GM23338 (cell line): ENCODE measurements around the gene NDRG2. TPM values are rescaled to one million over a fixed set of nuclear protein-coding genes. Genes with fewer than 3 reads are reported as not detected.

ENCODE experiments used
- ATAC-seq: fragments of 200-7000 bp; cut with Tn5 transposase; 3 replicates; pipeline ENCODE4 v1.9.1; 2020
- DNase-seq: peaks from one replicate; pipeline ENCODE4 v3.0.0-alpha.2; 2015; ENCODE audit warnings: low spot score
- H2AFZ ChIP-seq: fragments of 200-600 bp; sonication (generic); 2 replicates; pipeline ENCODE4 v1.8.0; 2016; ENCODE audit warnings: antibody characterized with exemption, mild to moderate bottlenecking, moderate library complexity
- H3F3A ChIP-seq: fragments of 200-600 bp; sonication (generic); replicated peaks from 2 replicates; pipeline ENCODE4 v1.8.0; 2017; ENCODE audit warnings: antibody characterized with exemption, mixed run types, low read depth
- H3K27ac ChIP-seq: fragments of 200-600 bp; sonication (generic); 2 replicates; pipeline ENCODE4 v1.6.1; 2016; ENCODE audit warnings: low read depth
- H3K27me3 ChIP-seq: fragments of 200-600 bp; sonication (generic); 2 replicates; pipeline ENCODE4 v1.8.0; 2016; ENCODE audit warnings: mild to moderate bottlenecking, mixed run types, moderate library complexity; ENCODE audit not compliant: insufficient read depth
- H3K36me3 ChIP-seq: fragments of 200-600 bp; sonication (generic); 2 replicates; pipeline ENCODE4 v1.8.0; 2016; ENCODE audit warnings: mild to moderate bottlenecking; ENCODE audit not compliant: insufficient read depth
- H3K4me1 ChIP-seq: fragments of 200-600 bp; sonication (generic); 2 replicates; pipeline ENCODE4 v1.8.0; 2016; ENCODE audit warnings: mild to moderate bottlenecking, moderate library complexity; ENCODE audit not compliant: insufficient read depth
- H3K4me2 ChIP-seq: fragments of 200-600 bp; sonication (generic); 2 replicates; pipeline ENCODE4 v1.7.1; 2017; ENCODE audit warnings: mixed run types
- H3K4me3 ChIP-seq: fragments of 200-600 bp; sonication (generic); 2 replicates; pipeline ENCODE4 v1.6.1; 2016; ENCODE audit warnings: mixed run types
- H3K79me2 ChIP-seq: fragments of 200-600 bp; sonication (generic); replicated peaks from 2 replicates; pipeline ENCODE4 v1.8.0; 2017; ENCODE audit warnings: mild to moderate bottlenecking; ENCODE audit not compliant: insufficient read depth
- H3K9me2 ChIP-seq: fragments of 200-600 bp; sonication (generic); 2 replicates; pipeline ENCODE4 v1.8.0; 2017; ENCODE audit not compliant: insufficient read depth
- H4K20me1 ChIP-seq: fragments of 200-600 bp; sonication (generic); replicated peaks from 2 replicates; pipeline ENCODE4 v1.8.0; 2017; ENCODE audit warnings: mild to moderate bottlenecking; ENCODE audit not compliant: insufficient read depth
- H3K27ac Mint-ChIP-seq: 2 replicates; pipeline ENCODE4 v1.8.0; 2020; ENCODE audit warnings: inconsistent platforms, mild to moderate bottlenecking, moderate library complexity, mixed read lengths
- H3K27me3 Mint-ChIP-seq: 3 replicates; pipeline ENCODE4 v1.8.0; 2022; ENCODE audit warnings: low read depth, mild to moderate bottlenecking, moderate library complexity, mixed read lengths, inconsistent platforms; ENCODE audit not compliant: insufficient read depth, poor library complexity
- H3K36me3 Mint-ChIP-seq: 3 replicates; pipeline ENCODE4 v1.8.0; 2021; ENCODE audit warnings: low read depth, mild to moderate bottlenecking, inconsistent platforms, moderate library complexity, mixed read lengths
- H3K4me1 Mint-ChIP-seq: 3 replicates; pipeline ENCODE4 v1.8.0; 2020; ENCODE audit warnings: mild to moderate bottlenecking, inconsistent platforms, mixed read lengths
- H3K4me3 Mint-ChIP-seq: 3 replicates; pipeline ENCODE4 v1.8.0; 2021; ENCODE audit warnings: moderate library complexity, mild to moderate bottlenecking, inconsistent platforms, mixed read lengths
- H3K9me3 Mint-ChIP-seq: 3 replicates; pipeline ENCODE4 v1.8.0; 2020; ENCODE audit warnings: moderate library complexity, mild to moderate bottlenecking, inconsistent platforms, mixed read lengths
- CREB1 ChIP-seq: fragments of 250-450 bp; sonication (Bioruptor Pico); IDR thresholded peaks from 2 replicates; pipeline ENCODE4 v1.5.0; 2020; ENCODE audit warnings: low read depth, mild to moderate bottlenecking, moderate library complexity
- ETS1 ChIP-seq: IDR thresholded peaks from 2 replicates; pipeline ENCODE4 v1.6.1; 2016; ENCODE audit warnings: antibody characterized with exemption
- EZH2 ChIP-seq: fragments of 200-600 bp; sonication (generic); IDR thresholded peaks from one replicate; pipeline ENCODE4 v1.8.0; 2017; ENCODE audit warnings: antibody characterized with exemption, mild to moderate bottlenecking, low read depth; ENCODE audit not compliant: unreplicated experiment
- EZH2phosphoT487 ChIP-seq: fragments of 200-600 bp; sonication (generic); IDR thresholded peaks from one replicate; pipeline ENCODE4 v1.8.1; 2018; ENCODE audit warnings: antibody characterized with exemption; ENCODE audit not compliant: unreplicated experiment
- JUNB ChIP-seq: IDR thresholded peaks from one replicate; pipeline ENCODE4 v1.6.1; 2016; ENCODE audit warnings: antibody characterized with exemption; ENCODE audit not compliant: unreplicated experiment
- NANOG ChIP-seq: IDR thresholded peaks from 2 replicates; pipeline ENCODE4 v1.6.1; 2016; ENCODE audit warnings: antibody characterized with exemption, borderline replicate concordance
- POLR2AphosphoS5 ChIP-seq: IDR thresholded peaks from 2 replicates; pipeline ENCODE4 v1.6.1; 2016; ENCODE audit warnings: antibody characterized with exemption, low read depth
- STAT1 ChIP-seq: IDR thresholded peaks from one replicate; pipeline ENCODE4 v1.6.1; 2016; ENCODE audit warnings: antibody characterized with exemption; ENCODE audit not compliant: unreplicated experiment
- ZNF114 ChIP-seq: fragments of 250-450 bp; sonication (Bioruptor Pico); IDR thresholded peaks from 2 replicates; pipeline ENCODE4 v1.5.0; 2020; ENCODE audit warnings: mild to moderate bottlenecking, moderate library complexity
- ZNF331 ChIP-seq: fragments of 250-450 bp; sonication (Bioruptor Pico); IDR thresholded peaks from 2 replicates; pipeline ENCODE4 v1.5.0; 2020; ENCODE audit warnings: low read depth, mild to moderate bottlenecking, moderate library complexity
- polyA plus RNA-seq: library from polyadenylated mRNA; unstranded; fragments of >200 nt; fragmentation: Nextera tagmentation; extraction: Ambion mirVana; gene quantifications from 2 replicates; pipeline ENCODE4 v1.2.1, GENCODE V29; 2016
- total RNA-seq: library from RNA; depleted of rRNA; stranded (reverse); fragments of >200 nt; shearing (Covaris generic); gene quantifications from 2 replicates; pipeline ENCODE4 v1.2.3, GENCODE V29; 2014
- TF ChIP-seq, protein P1 (sequence below): IDR thresholded peaks from one replicate; pipeline ENCODE4 v1.6.1; 2018; ENCODE audit warnings: antibody characterized with exemption; ENCODE audit not compliant: unreplicated experiment
- TF ChIP-seq, protein P2 (sequence below): fragments of 250-450 bp; sonication (Bioruptor Pico); IDR thresholded peaks from 2 replicates; pipeline ENCODE4 v1.5.0; 2020; ENCODE audit warnings: mild to moderate bottlenecking, moderate library complexity

NDRG2 gene
- total and polyA plus RNA-seq, 2 experiments from 2014 or later = 8.8 to 20.6 TPM

DNA sequence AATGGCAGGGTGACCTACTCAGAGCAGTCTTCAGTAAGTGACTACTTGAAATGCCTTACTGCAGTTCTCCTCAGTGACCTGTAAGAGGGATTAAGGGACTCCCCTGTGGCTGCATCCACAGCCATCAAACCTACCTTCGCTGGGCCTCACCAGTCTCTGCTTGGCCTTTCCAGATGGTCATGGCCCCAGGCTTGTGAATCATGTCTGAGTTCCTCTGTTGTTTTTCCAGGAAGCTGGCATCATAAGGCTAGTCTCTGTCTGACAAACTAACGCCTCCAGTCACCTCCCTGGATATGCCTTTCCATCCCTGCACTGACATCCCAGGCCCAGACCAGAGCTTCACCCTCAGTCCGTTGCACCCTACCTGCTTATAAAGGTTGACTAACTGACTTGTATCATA lies 55.5 kb downstream of the NDRG2 start:
- no peak overlapping the region for H3K27ac ChIP-seq
- no peak for TF ChIP-seq JUNB
- no peak for TF ChIP-seq ETS1
- TF ChIP-seq STAT1 = no peak
- TF ChIP-seq CREB1 = no peak
- TF ChIP-seq ZNF114 (CRISPR knock-in tag) = no peak
- TF ChIP-seq POLR2AphosphoS5 = no peak
- TF ChIP-seq EZH2 = no peak
- no peak for TF ChIP-seq ZNF331 (CRISPR knock-in tag)
- TF ChIP-seq, protein P1, sequence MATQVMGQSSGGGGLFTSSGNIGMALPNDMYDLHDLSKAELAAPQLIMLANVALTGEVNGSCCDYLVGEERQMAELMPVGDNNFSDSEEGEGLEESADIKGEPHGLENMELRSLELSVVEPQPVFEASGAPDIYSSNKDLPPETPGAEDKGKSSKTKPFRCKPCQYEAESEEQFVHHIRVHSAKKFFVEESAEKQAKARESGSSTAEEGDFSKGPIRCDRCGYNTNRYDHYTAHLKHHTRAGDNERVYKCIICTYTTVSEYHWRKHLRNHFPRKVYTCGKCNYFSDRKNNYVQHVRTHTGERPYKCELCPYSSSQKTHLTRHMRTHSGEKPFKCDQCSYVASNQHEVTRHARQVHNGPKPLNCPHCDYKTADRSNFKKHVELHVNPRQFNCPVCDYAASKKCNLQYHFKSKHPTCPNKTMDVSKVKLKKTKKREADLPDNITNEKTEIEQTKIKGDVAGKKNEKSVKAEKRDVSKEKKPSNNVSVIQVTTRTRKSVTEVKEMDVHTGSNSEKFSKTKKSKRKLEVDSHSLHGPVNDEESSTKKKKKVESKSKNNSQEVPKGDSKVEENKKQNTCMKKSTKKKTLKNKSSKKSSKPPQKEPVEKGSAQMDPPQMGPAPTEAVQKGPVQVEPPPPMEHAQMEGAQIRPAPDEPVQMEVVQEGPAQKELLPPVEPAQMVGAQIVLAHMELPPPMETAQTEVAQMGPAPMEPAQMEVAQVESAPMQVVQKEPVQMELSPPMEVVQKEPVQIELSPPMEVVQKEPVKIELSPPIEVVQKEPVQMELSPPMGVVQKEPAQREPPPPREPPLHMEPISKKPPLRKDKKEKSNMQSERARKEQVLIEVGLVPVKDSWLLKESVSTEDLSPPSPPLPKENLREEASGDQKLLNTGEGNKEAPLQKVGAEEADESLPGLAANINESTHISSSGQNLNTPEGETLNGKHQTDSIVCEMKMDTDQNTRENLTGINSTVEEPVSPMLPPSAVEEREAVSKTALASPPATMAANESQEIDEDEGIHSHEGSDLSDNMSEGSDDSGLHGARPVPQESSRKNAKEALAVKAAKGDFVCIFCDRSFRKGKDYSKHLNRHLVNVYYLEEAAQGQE = no peak
- TF ChIP-seq NANOG = no peak
- TF ChIP-seq, protein P2, sequence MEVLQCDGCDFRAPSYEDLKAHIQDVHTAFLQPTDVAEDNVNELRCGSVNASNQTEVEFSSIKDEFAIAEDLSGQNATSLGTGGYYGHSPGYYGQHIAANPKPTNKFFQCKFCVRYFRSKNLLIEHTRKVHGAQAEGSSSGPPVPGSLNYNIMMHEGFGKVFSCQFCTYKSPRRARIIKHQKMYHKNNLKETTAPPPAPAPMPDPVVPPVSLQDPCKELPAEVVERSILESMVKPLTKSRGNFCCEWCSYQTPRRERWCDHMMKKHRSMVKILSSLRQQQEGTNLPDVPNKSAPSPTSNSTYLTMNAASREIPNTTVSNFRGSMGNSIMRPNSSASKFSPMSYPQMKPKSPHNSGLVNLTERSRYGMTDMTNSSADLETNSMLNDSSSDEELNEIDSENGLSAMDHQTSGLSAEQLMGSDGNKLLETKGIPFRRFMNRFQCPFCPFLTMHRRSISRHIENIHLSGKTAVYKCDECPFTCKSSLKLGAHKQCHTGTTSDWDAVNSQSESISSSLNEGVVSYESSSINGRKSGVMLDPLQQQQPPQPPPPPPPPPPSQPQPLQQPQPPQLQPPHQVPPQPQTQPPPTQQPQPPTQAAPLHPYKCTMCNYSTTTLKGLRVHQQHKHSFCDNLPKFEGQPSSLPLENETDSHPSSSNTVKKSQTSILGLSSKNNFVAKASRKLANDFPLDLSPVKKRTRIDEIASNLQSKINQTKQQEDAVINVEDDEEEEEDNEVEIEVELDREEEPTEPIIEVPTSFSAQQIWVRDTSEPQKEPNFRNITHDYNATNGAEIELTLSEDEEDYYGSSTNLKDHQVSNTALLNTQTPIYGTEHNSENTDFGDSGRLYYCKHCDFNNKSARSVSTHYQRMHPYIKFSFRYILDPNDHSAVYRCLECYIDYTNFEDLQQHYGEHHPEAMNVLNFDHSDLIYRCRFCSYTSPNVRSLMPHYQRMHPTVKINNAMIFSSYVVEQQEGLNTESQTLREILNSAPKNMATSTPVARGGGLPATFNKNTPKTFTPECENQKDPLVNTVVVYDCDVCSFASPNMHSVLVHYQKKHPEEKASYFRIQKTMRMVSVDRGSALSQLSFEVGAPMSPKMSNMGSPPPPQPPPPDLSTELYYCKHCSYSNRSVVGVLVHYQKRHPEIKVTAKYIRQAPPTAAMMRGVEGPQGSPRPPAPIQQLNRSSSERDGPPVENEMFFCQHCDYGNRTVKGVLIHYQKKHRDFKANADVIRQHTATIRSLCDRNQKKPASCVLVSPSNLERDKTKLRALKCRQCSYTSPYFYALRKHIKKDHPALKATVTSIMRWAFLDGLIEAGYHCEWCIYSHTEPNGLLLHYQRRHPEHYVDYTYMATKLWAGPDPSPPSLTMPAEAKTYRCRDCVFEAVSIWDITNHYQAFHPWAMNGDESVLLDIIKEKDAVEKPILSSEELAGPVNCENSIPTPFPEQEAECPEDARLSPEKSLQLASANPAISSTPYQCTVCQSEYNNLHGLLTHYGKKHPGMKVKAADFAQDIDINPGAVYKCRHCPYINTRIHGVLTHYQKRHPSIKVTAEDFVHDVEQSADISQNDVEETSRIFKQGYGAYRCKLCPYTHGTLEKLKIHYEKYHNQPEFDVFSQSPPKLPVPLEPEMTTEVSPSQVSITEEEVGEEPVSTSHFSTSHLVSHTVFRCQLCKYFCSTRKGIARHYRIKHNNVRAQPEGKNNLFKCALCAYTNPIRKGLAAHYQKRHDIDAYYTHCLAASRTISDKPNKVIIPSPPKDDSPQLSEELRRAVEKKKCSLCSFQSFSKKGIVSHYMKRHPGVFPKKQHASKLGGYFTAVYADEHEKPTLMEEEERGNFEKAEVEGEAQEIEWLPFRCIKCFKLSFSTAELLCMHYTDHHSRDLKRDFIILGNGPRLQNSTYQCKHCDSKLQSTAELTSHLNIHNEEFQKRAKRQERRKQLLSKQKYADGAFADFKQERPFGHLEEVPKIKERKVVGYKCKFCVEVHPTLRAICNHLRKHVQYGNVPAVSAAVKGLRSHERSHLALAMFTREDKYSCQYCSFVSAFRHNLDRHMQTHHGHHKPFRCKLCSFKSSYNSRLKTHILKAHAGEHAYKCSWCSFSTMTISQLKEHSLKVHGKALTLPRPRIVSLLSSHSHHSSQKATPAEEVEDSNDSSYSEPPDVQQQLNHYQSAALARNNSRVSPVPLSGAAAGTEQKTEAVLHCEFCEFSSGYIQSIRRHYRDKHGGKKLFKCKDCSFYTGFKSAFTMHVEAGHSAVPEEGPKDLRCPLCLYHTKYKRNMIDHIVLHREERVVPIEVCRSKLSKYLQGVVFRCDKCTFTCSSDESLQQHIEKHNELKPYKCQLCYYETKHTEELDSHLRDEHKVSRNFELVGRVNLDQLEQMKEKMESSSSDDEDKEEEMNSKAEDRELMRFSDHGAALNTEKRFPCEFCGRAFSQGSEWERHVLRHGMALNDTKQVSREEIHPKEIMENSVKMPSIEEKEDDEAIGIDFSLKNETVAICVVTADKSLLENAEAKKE = no peak
- TF ChIP-seq EZH2phosphoT487 = no peak
- 0 out of 2 replicates have a peak, but pooled peaks cover 4% of the 10 kb centered on the region for H3K27me3 ChIP-seq
- H3K4me3 ChIP-seq = no peak overlapping the region
- H4K20me1 ChIP-seq = no peaks in the 10 kb centered on the region
- H3K36me3 Mint-ChIP-seq = no peaks in the 10 kb centered on the region
- H3K79me2 ChIP-seq = no peaks in the 10 kb centered on the region
- no peak overlapping the region for H3K27ac Mint-ChIP-seq
- no peak overlapping the region for H3K4me2 ChIP-seq
- ATAC-seq (no peak), DNase-seq (no peak)
- no peaks in the 10 kb centered on the region for H3F3A ChIP-seq
- no peak overlapping the region; the same call in 1 of the 2 replicates for H2AFZ ChIP-seq
- no peak overlapping the region for H3K4me3 Mint-ChIP-seq
- 0 out of 2 replicates have a peak, but pooled peaks cover 6% of the 10 kb centered on the region for H3K9me2 ChIP-seq
- H3K4me1 ChIP-seq = peaks cover 7% of the 10 kb centered on the region
- H3K9me3 Mint-ChIP-seq = no peaks in the 10 kb centered on the region
- H3K36me3 ChIP-seq = no peaks in the 10 kb centered on the region
- peaks cover 6% of the 10 kb centered on the region for H3K27me3 Mint-ChIP-seq
- H3K4me1 Mint-ChIP-seq = peaks cover 9% of the 10 kb centered on the region
